Hepatocyte (in vitro differentiated cells): ENCODE measurements around the gene BPIFB2.

Experiments
- EZH2 ChIP-seq: fragments of 200-600 bp; sonication (generic); IDR thresholded peaks from 2 replicates; pipeline ENCODE4 v1.6.1; 2016; ENCODE audit warnings: antibody characterized with exemption, mild to moderate bottlenecking, borderline replicate concordance
- TF ChIP-seq, protein P1 (sequence below): fragments of 200-600 bp; sonication (generic); IDR thresholded peaks from 2 replicates; pipeline ENCODE4 v1.5.1; 2016; ENCODE audit warnings: antibody characterized with exemption, mild to moderate bottlenecking; ENCODE audit not compliant: poor library complexity

- TF ChIP-seq, protein P1, sequence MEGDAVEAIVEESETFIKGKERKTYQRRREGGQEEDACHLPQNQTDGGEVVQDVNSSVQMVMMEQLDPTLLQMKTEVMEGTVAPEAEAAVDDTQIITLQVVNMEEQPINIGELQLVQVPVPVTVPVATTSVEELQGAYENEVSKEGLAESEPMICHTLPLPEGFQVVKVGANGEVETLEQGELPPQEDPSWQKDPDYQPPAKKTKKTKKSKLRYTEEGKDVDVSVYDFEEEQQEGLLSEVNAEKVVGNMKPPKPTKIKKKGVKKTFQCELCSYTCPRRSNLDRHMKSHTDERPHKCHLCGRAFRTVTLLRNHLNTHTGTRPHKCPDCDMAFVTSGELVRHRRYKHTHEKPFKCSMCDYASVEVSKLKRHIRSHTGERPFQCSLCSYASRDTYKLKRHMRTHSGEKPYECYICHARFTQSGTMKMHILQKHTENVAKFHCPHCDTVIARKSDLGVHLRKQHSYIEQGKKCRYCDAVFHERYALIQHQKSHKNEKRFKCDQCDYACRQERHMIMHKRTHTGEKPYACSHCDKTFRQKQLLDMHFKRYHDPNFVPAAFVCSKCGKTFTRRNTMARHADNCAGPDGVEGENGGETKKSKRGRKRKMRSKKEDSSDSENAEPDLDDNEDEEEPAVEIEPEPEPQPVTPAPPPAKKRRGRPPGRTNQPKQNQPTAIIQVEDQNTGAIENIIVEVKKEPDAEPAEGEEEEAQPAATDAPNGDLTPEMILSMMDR = no peak
- no peak for TF ChIP-seq EZH2
Measured at GRCh38 chr20:33024243-33024560, 16.7 kb downstream of the BPIFB2 start.
